GM19193 (cell line): ENCODE data around the gene MRC2.

Experiments
- POLR2A ChIP-seq: IDR thresholded peaks from 4 replicates; pipeline ENCODE4 v1.6.1; 2011; ENCODE audit not compliant: insufficient read depth, insufficient read length; ENCODE audit errors: extremely low read depth

The MRC2 gene, protein sequence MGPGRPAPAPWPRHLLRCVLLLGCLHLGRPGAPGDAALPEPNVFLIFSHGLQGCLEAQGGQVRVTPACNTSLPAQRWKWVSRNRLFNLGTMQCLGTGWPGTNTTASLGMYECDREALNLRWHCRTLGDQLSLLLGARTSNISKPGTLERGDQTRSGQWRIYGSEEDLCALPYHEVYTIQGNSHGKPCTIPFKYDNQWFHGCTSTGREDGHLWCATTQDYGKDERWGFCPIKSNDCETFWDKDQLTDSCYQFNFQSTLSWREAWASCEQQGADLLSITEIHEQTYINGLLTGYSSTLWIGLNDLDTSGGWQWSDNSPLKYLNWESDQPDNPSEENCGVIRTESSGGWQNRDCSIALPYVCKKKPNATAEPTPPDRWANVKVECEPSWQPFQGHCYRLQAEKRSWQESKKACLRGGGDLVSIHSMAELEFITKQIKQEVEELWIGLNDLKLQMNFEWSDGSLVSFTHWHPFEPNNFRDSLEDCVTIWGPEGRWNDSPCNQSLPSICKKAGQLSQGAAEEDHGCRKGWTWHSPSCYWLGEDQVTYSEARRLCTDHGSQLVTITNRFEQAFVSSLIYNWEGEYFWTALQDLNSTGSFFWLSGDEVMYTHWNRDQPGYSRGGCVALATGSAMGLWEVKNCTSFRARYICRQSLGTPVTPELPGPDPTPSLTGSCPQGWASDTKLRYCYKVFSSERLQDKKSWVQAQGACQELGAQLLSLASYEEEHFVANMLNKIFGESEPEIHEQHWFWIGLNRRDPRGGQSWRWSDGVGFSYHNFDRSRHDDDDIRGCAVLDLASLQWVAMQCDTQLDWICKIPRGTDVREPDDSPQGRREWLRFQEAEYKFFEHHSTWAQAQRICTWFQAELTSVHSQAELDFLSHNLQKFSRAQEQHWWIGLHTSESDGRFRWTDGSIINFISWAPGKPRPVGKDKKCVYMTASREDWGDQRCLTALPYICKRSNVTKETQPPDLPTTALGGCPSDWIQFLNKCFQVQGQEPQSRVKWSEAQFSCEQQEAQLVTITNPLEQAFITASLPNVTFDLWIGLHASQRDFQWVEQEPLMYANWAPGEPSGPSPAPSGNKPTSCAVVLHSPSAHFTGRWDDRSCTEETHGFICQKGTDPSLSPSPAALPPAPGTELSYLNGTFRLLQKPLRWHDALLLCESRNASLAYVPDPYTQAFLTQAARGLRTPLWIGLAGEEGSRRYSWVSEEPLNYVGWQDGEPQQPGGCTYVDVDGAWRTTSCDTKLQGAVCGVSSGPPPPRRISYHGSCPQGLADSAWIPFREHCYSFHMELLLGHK (N-terminal part only)

DNA sequence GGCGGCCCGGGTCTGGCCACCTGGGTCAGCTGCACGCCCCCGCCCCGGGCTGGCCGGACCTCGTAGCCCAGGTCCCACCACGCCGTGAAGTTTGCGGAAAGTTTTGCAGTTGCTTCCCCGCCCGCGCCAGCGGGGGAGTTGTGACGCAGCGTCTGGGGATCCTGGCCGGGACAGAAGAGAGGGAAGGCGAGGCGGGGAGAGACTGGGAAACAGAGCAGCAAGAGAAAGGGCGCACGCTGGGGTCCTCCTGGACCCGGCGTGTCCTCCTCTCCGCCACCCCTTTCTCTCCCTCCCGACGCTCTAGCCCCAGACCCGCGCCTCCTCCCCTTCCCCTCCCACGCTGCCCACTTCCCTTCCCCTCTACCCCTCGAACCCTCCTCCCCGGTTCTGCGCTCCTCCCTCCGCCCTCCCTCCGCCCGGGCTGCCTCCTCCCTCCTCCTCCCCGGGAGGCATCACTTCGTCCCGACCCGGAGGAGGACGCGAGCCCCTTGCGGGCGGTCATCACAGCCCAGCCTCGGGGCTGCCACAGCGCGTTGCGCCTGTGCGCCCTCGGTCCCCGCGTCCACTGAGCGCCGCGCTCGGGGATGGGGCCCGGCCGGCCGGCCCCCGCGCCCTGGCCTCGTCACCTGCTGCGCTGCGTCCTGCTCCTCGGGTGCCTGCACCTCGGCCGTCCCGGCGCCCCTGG lies at the start of gene MRC2:
Gene MRC2, plus strand, starts transcription at position 452 of the 685 bp plus-strand sequence. Its CDS starts 133 bp downstream, at position 585.
- TF ChIP-seq POLR2A: no peak

DNA sequence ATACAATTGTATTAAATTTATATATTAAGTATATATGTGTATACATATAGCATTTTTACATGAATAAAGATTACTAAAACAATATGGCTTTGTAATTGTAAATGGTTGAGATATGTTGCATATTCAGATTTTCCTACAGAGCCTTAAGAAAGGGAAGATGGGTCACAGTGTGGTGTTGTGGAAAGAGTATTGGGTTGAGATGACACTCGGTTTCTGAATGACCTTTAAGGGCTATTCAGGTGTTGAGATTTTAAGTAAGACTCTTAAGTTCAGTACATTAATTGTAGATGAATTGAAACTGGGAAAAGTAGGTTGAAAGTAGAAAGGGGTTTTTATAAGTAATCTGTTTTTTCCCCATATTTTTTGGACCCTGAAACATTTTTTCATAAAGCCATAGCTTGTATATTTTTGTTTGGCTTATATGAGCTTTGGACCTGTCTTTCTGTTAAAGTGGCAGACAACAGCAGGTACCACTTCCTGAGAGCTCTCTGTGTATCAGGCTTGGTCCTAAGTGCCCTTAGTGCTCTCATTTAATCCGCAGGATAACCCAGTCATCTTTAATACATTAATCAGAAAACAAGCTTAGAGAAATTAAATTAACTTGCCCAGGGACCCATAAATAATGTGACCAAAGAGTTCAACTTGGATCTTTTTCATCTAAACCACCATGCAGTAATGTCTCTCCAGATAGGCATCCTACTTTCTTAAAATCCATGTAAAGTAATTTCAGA lies 48.5 kb upstream of the MRC2 start:
- TF ChIP-seq POLR2A: no peak

DNA sequence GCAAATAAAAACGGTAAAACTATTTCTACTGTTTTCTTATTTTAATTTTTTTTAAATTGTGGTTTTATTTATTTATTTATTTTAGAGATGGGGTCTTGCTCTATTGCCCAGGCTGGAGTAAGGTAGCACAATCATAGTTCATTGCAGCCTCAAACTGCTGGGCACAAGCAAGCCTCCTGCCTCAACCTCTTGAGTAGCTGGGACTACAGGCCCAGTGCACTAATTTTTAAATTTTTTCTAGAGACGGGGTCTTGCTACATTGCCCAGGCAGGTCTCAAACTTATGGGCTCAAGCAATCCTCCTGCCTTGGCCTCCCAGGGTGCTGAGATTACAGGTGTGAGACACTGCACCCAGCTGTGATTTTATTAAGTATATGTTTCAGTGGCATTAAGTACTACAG lies 46.5 kb upstream of the MRC2 start:
- TF ChIP-seq POLR2A: no peak

DNA sequence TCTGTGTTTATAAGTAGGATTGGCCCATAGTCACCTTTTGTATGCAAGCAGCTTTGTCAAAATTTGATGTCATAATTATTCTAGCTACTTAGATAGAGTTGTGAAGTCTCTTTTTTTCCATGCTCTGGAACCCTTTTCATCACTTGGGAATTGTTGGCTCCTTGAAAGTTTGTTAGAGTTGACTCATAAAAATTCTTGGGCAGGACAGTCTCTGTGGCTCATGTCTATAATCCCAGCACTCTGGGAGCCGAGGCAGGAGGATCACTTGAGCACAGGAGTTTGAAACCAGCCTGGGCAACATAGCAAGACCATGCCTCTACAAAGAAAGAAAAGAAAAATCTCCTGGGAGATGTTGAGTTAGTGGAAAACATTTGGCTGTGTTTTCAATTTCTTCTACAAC lies 45.7 kb upstream of the MRC2 start:
- no peak for TF ChIP-seq POLR2A

DNA sequence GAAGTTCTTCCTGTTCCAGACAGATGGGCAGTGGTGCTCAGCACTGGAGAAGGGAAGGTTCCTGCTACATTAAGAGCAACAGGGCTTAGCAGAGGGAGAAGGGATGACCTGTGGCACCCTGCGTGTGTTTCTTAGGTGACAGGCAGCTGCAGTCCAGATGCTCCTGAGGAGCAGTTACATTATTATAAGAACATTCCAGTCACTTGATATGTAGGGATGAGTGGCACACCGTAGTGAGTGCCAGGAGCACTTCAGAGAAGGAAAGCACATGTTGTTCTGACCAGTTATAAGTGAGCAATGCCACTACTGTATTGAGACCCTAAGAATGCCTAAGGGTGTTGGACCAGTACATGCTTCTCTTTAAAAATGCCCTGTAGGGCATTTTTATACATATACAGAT lies 39.9 kb upstream of the MRC2 start:
- no peak for TF ChIP-seq POLR2A

DNA sequence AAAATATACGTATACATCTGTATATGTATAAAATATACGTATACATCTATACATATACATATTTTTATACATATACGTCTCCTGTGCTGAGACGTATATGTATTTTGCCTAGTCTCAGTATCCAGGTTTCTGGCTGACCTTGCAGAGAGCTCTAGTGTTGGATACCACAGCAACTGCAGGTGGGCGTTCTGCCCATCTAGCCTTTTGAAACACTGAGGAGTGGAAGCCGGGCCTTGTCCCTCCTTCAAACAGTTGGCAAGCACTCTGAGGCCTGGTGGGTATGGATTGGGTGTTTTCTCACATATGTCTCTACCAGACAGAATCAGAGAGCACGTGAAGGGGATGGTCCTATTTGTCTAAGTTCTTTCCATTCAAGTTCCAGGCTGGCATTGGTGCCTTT lies 39.4 kb upstream of the MRC2 start:
- TF ChIP-seq POLR2A: no peak

DNA sequence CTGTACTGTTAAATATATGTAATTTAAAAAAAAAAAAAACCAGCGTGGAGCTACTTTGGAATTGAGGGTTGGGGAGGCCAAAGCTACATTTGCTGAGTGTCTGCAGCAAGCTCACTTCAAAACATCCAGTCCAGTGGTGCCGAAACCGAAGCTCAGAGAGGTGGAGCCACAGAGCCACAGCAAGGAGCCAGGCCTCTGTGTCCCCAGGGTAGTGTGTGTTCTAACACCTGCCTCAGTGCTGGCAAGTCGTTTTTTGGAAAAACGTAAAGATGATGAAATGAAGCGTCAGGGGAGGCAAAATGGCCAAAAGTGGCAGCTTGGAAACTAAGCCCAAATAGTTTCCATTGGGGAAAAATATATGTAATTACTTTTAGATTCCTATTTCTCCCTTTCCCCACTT lies 36.1 kb upstream of the MRC2 start:
- TF ChIP-seq POLR2A: no peak

DNA sequence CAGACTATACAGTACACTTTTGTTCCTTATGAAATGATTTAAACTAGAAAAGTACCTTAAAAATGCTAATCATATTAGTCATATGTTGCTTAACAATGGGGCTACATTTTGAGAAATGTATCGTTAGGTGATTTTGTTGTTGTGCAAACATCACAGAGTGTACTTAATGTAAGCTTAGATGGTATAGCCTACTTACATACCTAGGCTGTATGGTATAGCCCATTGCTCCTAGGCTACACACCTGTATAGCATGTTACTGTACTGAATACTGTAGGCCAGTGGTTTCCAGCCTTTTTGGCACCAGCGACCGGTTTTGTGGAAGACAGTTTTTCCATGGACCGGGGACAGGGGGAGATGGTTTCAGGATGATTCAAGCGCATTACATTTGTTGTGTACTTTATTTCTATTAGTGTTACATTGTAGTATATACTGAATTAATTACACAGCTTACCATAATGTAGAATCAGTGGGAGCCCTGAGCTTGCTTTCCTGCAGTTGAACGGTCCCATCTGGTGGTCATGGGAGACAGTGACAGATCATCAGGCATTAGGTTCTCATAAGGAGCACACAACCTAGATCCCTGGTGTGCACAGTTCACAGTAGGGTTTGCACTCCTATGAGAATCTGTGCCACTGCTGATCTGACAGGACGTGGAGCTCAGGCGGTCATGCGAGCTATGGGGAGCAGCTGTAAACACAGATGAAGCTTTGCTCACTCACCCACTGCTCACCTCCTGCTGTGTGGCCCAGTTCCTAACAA lies 35.0 kb upstream of the MRC2 start:
- TF ChIP-seq POLR2A: no peak

DNA sequence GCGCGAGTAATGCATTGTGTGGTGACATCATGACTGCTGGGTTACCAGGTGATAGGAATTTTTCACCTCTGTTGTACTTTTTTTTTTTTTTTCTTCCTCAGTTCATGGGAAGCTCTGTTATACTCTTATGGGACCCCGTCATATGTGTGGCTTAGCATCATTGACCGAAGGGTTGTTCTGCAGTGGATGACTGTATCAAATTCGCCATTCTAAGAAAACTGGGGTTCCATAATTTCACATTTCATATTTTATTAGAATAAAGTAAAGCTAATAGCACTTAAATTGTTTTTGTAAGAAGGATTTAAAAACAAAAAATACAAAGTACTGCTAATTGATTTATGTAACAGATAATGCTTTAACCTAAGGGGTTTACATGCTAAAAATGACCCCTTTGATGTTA lies 32.0 kb upstream of the MRC2 start:
- no peak for TF ChIP-seq POLR2A

DNA sequence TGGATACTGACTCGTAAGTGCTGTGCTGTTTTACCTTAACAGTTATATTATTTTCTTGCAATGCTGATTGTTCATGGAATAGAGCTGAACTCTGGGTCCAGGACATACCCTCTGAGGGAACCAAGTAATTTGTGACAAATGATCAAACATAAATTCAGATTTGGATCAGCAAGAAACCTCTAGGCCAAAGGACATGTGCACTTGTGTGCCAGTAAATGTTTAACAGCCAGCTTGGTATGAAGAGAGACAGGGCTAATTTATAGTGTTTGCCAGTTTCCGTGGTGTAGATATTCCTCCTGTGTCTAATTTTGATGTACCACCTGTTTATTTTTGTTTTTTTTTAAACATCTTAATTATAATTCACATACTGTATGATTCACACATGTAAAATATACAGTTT lies 30.8 kb upstream of the MRC2 start:
- no peak for TF ChIP-seq POLR2A

DNA sequence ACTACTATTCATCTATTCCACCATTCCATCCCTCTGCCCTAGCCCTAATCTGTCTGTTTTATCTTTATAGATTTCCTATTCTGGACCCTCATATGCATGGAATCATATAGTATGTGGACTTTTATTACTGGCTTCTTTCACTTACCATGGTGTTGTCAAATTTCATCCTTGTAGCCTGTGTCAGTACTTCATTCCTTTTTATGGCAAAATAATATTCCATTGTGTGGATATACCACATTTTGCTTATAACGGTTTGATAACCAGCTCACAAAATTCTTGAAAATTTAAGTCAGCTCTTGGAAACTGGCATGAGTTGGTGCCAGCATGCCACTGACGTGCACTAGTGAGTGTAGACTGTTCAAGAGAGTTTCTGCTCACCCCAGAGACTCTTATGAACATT lies 30.3 kb upstream of the MRC2 start:
- TF ChIP-seq POLR2A: no peak

DNA sequence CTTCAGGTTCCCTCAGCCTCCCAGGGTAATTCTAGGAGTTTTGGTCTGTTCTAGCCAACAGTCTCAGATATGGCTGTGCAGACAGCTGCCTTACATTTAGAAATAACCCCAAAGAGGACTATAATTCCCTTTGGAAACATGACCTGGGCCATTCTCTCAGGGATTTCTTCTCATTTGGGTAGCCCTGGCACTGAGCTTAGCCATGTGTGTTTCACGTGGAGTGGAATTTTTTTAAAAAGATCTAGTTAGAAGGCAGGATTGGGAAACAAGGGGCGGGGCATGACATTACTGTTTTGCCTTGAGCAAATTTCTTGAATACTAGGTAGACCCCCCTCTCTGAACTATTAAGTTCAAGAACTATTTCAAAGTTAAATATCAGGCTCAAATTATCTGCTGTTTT lies 29.6 kb upstream of the MRC2 start:
- TF ChIP-seq POLR2A: no peak
